Left renal cortex interstitium (tissue), 4 donors: Measurements from ENCODE around the gene SPTLC1. TPM values are rescaled to one million over a fixed set of nuclear protein-coding genes. Genes with fewer than 3 reads are reported as not detected.

Experiments used
- DNase-seq, 4 donors: peaks; one replicate each; pipeline ENCODE4 v3.0.0-alpha.2; 2013; ENCODE audit warnings: low read depth in 4 of 4, low spot score in 2 of 4, missing footprints in 1 of 4
- polyA plus RNA-seq, 4 donors: library from polyadenylated mRNA; unstranded; fragments of 120-200 nt; gene quantifications; one replicate each; pipeline ENCODE4 v1.2.1, GENCODE V29; 2013; ENCODE audit not compliant: insufficient read length in 4 of 4

The SPTLC1 gene
- polyA plus RNA-seq, 4 donors, result 88.6 to 105 (median 97.5) TPM

DNA sequence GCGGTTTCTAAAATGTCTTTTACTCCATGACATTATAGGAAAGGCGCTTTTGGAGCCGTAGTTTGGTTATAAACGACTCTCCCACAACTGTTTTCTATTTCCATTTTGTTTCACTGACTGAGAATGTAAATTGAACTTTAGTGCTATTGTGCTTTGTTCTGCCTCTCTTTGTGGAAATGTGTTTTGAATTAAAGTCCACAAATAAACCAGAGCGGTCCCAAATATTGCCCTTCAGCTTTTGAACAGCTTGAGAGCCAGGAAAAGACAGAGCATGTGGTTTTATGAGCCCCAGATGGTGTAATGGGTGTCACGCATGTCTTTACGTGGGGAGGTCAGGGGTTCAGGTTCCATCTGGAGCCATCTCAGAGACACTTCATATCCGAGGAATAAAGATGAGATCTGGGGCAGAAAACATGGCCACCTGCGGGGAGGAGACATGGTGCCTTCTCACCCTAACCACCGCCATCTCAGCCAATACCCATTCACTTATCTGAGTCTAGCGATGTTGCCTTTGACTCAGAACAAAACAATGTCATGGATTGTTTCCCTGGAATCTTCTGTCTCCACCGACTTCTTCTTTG lies 122.7 kb downstream of the SPTLC1 start:
- DNase-seq, result no peak

DNA sequence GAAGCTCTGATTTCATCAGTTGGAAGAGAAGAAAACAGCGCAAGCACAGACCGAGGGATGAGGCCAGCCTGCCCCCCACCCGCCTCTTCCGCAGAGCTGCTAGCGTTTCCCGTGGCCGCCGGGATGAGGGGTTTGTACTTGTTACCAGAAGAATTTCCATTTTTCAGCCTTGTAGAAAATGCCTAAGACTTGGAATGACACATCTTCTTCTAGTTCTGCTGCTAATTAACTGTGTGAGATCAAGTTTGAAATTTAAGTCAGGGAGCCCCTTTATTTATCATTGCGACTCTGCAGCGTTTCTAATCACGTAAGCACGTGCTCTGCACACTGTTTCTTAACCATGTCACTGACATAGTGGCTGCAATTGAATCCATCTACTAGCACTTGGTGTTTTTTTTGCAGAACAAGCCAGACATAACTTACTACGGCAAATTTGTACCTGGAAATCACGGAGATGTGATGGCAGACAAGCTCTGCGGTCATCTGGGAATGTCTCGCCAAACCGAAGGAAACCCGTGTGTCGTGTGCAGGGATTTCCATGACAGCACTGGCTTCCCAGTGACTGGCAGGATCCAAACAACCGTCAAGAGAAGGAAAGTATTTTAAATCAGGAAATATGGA lies 123.4 kb downstream of the SPTLC1 start:
- DNase-seq, result no peak

DNA sequence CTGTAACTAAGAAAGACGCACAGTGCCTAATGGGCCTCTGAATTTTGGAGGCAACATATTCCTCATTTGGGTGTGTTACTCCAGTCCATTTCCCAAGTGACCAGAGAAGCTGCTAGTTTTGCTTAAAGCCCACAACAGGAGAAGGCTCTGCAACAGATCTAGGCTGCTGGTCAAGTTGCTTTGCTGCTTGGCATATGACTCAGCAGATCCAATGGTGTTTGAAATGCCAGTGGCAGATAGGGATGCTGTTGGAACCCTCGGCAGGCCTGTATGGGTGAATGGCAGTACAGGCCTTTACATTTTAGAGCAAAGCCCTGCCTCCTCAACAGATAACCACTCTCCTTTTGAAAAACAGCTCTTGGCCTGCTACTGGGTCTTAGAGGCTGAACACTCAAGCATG lies 129.0 kb downstream of the SPTLC1 start:
- DNase-seq, result no peak

DNA sequence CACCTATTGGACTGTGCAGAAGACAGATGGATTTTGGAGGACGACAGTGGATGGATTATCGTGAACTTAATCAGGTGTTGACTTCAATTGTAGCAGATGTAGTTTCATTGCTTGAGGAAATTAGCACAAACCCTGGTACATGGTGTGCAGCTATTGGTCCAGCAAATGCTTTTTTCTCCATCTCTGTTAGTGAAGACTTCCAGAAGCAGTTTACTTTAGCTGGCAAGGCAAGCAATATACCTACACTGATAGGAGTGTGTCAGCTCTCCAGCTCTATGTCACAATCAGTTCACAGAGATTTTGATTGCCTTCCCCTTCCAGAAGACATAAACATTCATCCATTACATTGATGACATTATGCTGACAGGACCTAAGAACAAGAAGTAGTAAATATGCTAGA lies 129.5 kb downstream of the SPTLC1 start:
- no peak for DNase-seq

Other genes starting within 250 kb of the SPTLC1 start
- 10 to 100 TPM; 15.6 to 24.9 (median 18.9) TPM for gene ROR2, start 165.2 kb downstream of the SPTLC1 start, polyA plus RNA-seq
- 100 to 1,000 TPM in 2 of 4 donors, 10 to 100 TPM in 2; 82.7 to 124 (median 100.0) TPM for gene IARS1, start 178.3 kb upstream of the SPTLC1 start, polyA plus RNA-seq
- 10 to 100 TPM; 36.1 to 65.7 (median 48.5) TPM for gene NOL8, start 209.9 kb upstream of the SPTLC1 start, polyA plus RNA-seq
- 1 to 10 TPM; 5.8 to 7.5 (median 6.3) TPM for gene CENPP, start 210.5 kb upstream of the SPTLC1 start, polyA plus RNA-seq